ENCODE results near the gene MAPRE3. TPM values are rescaled to one million over a fixed set of nuclear protein-coding genes. Genes with fewer than 3 reads are reported as not detected.

Gene MAPRE3
- total and polyA plus RNA-seq, 9 of the 15 experiments (the other 6 are each of a cell fraction or from before 2014, with no cell fraction given) = 0.70 to 43.2 (median 12.6) TPM

- TF ChIP-seq NEUROD1 (IDR thresholded peaks at IDR 0.05; ENCODE audit: borderline replicate concordance, low read depth, low read length, partially characterized antibody) = peak; percentile 89
- TF ChIP-seq ZNF174 (CRISPR knock-in tag; IDR thresholded peaks at IDR 0.05) = no peak
- no peak for TF ChIP-seq ZNF133 (CRISPR knock-in tag; IDR thresholded peaks at IDR 0.05)
- TF ChIP-seq PYGO2 (tag; IDR thresholded peaks at IDR 0.05) = 0 out of 2 replicates have a peak, but pooled peaks have one; percentile 18
- TF ChIP-seq NFIC (IDR thresholded peaks at IDR 0.05) = 0 out of 2 replicates have a peak, but pooled peaks have one; percentile 14
- TF ChIP-seq HCFC1 (IDR thresholded peaks at IDR 0.05; ENCODE audit: low read depth, low read length) = 0 out of 2 replicates have a peak, but pooled peaks have one; percentile 6
- no peak for TF ChIP-seq ZNF780A (CRISPR knock-in tag; IDR thresholded peaks at IDR 0.05)
- no peak for TF ChIP-seq CBFA2T3 (IDR thresholded peaks at IDR 0.05)
- TF ChIP-seq BRF2 (IDR thresholded peaks at IDR 0.05; ENCODE audit: borderline replicate concordance, insufficient read depth, insufficient read length) = no peak
- no peak for TF ChIP-seq DDX20 (tag; IDR thresholded peaks at IDR 0.05; ENCODE audit: low read depth)
- no peak for TF ChIP-seq FOXA3 (CRISPR knock-in tag; conservative IDR thresholded peaks at IDR 0.05 in 1 of 2, IDR thresholded peaks at IDR 0.05 in 1 of 2)
- no peak for TF ChIP-seq ZNF124 (CRISPR knock-in tag; IDR thresholded peaks at IDR 0.05)
- TF ChIP-seq JUND (IDR thresholded peaks at IDR 0.05; ENCODE audit: borderline replicate concordance, low read depth, low read length) = no peak
- TF ChIP-seq JUND (tag; IDR thresholded peaks at IDR 0.05; ENCODE audit: borderline replicate concordance, low read depth, low read length) = peak; percentile 38; the same call in 1 of the 3 replicates
- TF ChIP-seq CBFA2T2 (conservative IDR thresholded peaks at IDR 0.05) = no peak
- peak; percentile 79 to 87 (median 85) for TF ChIP-seq CTCF (IDR thresholded peaks at IDR 0.05 in 2 of 3, conservative IDR thresholded peaks at IDR 0.05 in 1 of 3; ENCODE audit: insufficient read depth in 2 of 3, low read depth in 1 of 3, low read length in 3 of 3)
- no peak for TF ChIP-seq EZH2 (IDR thresholded peaks at IDR 0.05; ENCODE audit: borderline replicate concordance, low read depth, low read length)
- TF ChIP-seq TBL1XR1 (IDR thresholded peaks at IDR 0.05; ENCODE audit: low read length in 2 of 2) = peak in 1 of 2 experiments; percentile 40; a peak in 1 of 4 replicates
These were observed 46.4 kb downstream of the MAPRE3 start (continued) for GRCh38 chr2:27016801-27017325.

Data from K562 (cell line).